Neural progenitor cell (in vitro differentiated cells): Measurements from ENCODE around the gene KANK3. TPM values are rescaled to one million over a fixed set of nuclear protein-coding genes. Genes with fewer than 3 reads are reported as not detected.

Experiments used
- DNase-seq: peaks from one replicate; pipeline ENCODE4 v3.0.0-alpha.2; 2016; ENCODE audit warnings: low spot score
- H2AFZ ChIP-seq: fragments of 200-600 bp; sonication (generic); replicated peaks from 2 replicates; pipeline ENCODE4 v1.6.1; 2016; ENCODE audit warnings: antibody characterized with exemption
- H3F3A ChIP-seq: fragments of 200-600 bp; sonication (generic); 2 replicates; pipeline ENCODE4 v1.6.1; 2016; ENCODE audit warnings: antibody characterized with exemption, low read depth
- H3K27ac ChIP-seq: fragments of 200-600 bp; sonication (generic); 2 replicates; pipeline ENCODE4 v1.5.1; 2016; ENCODE audit warnings: mild to moderate bottlenecking
- H3K27me3 ChIP-seq: fragments of 200-600 bp; sonication (generic); 2 replicates; pipeline ENCODE4 v1.6.1; 2016; ENCODE audit warnings: mild to moderate bottlenecking, moderate library complexity
- H3K36me3 ChIP-seq: fragments of 200-600 bp; sonication (generic); 2 replicates; pipeline ENCODE4 v1.5.1; 2016
- H3K4me1 ChIP-seq: fragments of 200-600 bp; sonication (generic); 2 replicates; pipeline ENCODE4 v1.6.1; 2016; ENCODE audit warnings: mixed run types
- H3K4me2 ChIP-seq: fragments of 200-600 bp; sonication (generic); 2 replicates; pipeline ENCODE4 v1.6.1; 2016
- H3K4me3 ChIP-seq: fragments of 200-600 bp; sonication (generic); 2 replicates; pipeline ENCODE4 v1.5.1; 2016
- H3K79me2 ChIP-seq: fragments of 200-600 bp; sonication (generic); 2 replicates; pipeline ENCODE4 v1.6.1; 2016; ENCODE audit warnings: low read depth
- H3K9ac ChIP-seq: fragments of 200-600 bp; sonication (generic); 2 replicates; pipeline ENCODE4 v1.6.1; 2016
- H3K9me3 ChIP-seq: fragments of 200-600 bp; sonication (generic); 2 replicates; pipeline ENCODE4 v1.5.1; 2016; ENCODE audit warnings: low read depth
- H4K20me1 ChIP-seq: fragments of 200-600 bp; sonication (generic); 2 replicates; pipeline ENCODE4 v1.6.1; 2016; ENCODE audit warnings: low read depth
- H3K27ac Mint-ChIP-seq: 3 replicates; pipeline ENCODE4 v1.8.0; 2021; ENCODE audit warnings: mixed read lengths
- H3K27me3 Mint-ChIP-seq: 2 replicates; pipeline ENCODE4 v1.8.0; 2022; ENCODE audit warnings: low read depth, mild to moderate bottlenecking, inconsistent platforms, moderate library complexity, mixed read lengths; ENCODE audit not compliant: insufficient read depth
- H3K36me3 Mint-ChIP-seq: 3 replicates; pipeline ENCODE4 v1.8.0; 2021; ENCODE audit warnings: mixed read lengths
- H3K4me1 Mint-ChIP-seq: 3 replicates; pipeline ENCODE4 v1.8.0; 2021; ENCODE audit warnings: mixed read lengths
- H3K4me3 Mint-ChIP-seq: 3 replicates; pipeline ENCODE4 v1.8.0; 2021; ENCODE audit warnings: mild to moderate bottlenecking, moderate library complexity, mixed read lengths
- H3K9me3 Mint-ChIP-seq: 3 replicates; pipeline ENCODE4 v1.8.0; 2020; ENCODE audit warnings: mixed read lengths
- CTCF ChIP-seq: fragments of 200-600 bp; sonication (generic); IDR thresholded peaks from 2 replicates; pipeline ENCODE4 v1.5.1; 2017; ENCODE audit warnings: antibody characterized with exemption, mild to moderate bottlenecking
- EZH2 ChIP-seq: fragments of 200-600 bp; sonication (generic); IDR thresholded peaks from 2 replicates; pipeline ENCODE4 v1.6.1; 2017; ENCODE audit warnings: antibody characterized with exemption, mild to moderate bottlenecking, moderate library complexity
- EZH2phosphoT487 ChIP-seq: fragments of 200-600 bp; sonication (generic); IDR thresholded peaks from 2 replicates; pipeline ENCODE4 v1.6.1; 2017; ENCODE audit warnings: antibody characterized with exemption
- total RNA-seq: library from RNA; depleted of rRNA; stranded (reverse); fragments of >200 nt; gene quantifications from 2 replicates; pipeline ENCODE4 v1.2.3, GENCODE V29; 2015; ENCODE audit warnings: low replicate concordance

Gene KANK3
- total RNA-seq, 1 donor from 2014 or later = not detected

DNA sequence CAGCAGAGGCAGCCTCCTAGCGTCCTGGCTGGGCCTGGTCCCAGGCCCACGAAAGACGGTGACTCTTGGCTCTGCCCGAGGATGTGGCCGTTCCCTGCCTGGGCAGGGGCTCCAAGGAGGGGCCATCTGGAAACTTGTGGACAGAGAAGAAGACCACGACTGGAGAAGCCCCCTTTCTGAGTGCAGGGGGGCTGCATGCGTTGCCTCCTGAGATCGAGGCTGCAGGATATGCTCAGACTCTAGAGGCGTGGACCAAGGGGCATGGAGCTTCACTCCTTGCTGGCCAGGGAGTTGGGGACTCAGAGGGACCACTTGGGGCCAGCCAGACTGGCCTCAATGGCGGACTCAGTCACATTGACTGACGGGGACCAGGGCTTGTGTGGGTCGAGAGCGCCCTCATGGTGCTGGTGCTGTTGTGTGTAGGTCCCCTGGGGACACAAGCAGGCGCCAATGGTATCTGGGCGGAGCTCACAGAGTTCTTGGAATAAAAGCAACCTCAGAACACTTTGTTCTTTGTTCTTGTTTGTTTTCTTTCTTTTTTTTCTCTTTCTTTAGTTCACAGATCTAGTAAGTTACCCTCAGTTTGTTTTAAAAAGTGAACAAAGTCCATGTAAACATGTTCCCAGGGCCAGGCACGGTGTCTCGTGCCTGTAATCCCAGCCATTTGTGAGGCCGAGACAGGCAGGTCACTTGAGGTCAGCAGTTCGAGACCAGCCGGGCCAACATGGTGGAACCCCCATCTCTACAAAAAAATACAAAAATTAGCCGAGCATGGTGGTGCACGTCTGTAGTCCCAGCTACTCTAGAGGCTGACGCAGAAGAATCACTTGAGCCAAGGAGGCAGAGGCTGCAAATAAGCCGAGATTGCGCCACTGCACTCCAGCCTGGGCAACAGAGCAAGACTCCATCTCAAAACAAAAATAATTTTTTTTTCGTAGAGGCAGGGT lies 31.1 kb upstream of the KANK3 start:
- H3K4me1 Mint-ChIP-seq = peaks cover 6% of the 10 kb centered on the region
- no peak overlapping the region for H3K27ac ChIP-seq
- H3K4me2 ChIP-seq = no peak overlapping the region
- H3K36me3 ChIP-seq = no peaks in the 10 kb centered on the region
- H3K36me3 Mint-ChIP-seq = peaks cover 7% of the 10 kb centered on the region
- H3K9me3 Mint-ChIP-seq = no peaks in the 10 kb centered on the region
- H3K27me3 ChIP-seq = no peaks in the 10 kb centered on the region
- TF ChIP-seq EZH2phosphoT487 (no peak), EZH2 (no peak), CTCF (no peak)
- no peaks in the 10 kb centered on the region for H3K9me3 ChIP-seq
- no peak overlapping the region for H3K4me3 ChIP-seq
- H4K20me1 ChIP-seq = no peaks in the 10 kb centered on the region
- no peak overlapping the region for H3K27ac Mint-ChIP-seq
- no peaks in the 10 kb centered on the region for H3F3A ChIP-seq
- no peak for DNase-seq
- no peak overlapping the region for H3K4me3 Mint-ChIP-seq
- no peak overlapping the region for H2AFZ ChIP-seq
- no peaks in the 10 kb centered on the region for H3K79me2 ChIP-seq
- no peaks in the 10 kb centered on the region for H3K27me3 Mint-ChIP-seq
- H3K4me1 ChIP-seq = no peaks in the 10 kb centered on the region
- H3K9ac ChIP-seq = no peak overlapping the region

- H3K36me3 Mint-ChIP-seq = peaks cover 2% of the 10 kb centered on the region
- H4K20me1 ChIP-seq = no peaks in the 10 kb centered on the region
- DNase-seq = no peak
- H3K4me1 ChIP-seq = peaks cover 10% of the 10 kb centered on the region
- no peak overlapping the region for H3K4me3 Mint-ChIP-seq
- H3K9ac ChIP-seq = no peak overlapping the region
- no peak overlapping the region for H2AFZ ChIP-seq
- H3K79me2 ChIP-seq = no peaks in the 10 kb centered on the region
- H3K4me1 Mint-ChIP-seq = peaks cover 16% of the 10 kb centered on the region
- H3K27me3 ChIP-seq = peaks cover 12% of the 10 kb centered on the region
- no peaks in the 10 kb centered on the region for H3F3A ChIP-seq
- H3K4me2 ChIP-seq = no peak overlapping the region
- H3K4me3 ChIP-seq = no peak overlapping the region
- no peaks in the 10 kb centered on the region for H3K36me3 ChIP-seq
- H3K27me3 Mint-ChIP-seq = peaks cover 13% of the 10 kb centered on the region
- H3K9me3 Mint-ChIP-seq = no peaks in the 10 kb centered on the region
- TF ChIP-seq EZH2phosphoT487 (no peak), CTCF (no peak), EZH2 (no peak)
- H3K9me3 ChIP-seq = no peaks in the 10 kb centered on the region
- no peak overlapping the region for H3K27ac Mint-ChIP-seq
- no peak overlapping the region for H3K27ac ChIP-seq
Measured at GRCh38 chr19:8371011-8371804, 28.1 kb upstream of the KANK3 start.

- Mint-ChIP-seq H3K9me3 (no peaks in the 10 kb centered on the region), H3K36me3 (peaks cover 2% of the 10 kb centered on the region), H3K27ac (no peak overlapping the region), H3K27me3 (peaks cover 19% of the 10 kb centered on the region), H3K4me1 (peaks cover 16% of the 10 kb centered on the region), H3K4me3 (no peak overlapping the region)
- Histone ChIP-seq H3K4me2 (no peak overlapping the region), H3F3A (no peaks in the 10 kb centered on the region), H4K20me1 (no peaks in the 10 kb centered on the region), H3K9me3 (no peaks in the 10 kb centered on the region), H3K79me2 (no peaks in the 10 kb centered on the region), H3K4me3 (no peak overlapping the region), H3K4me1 (peaks cover 10% of the 10 kb centered on the region), H2AFZ (no peak overlapping the region), H3K27ac (no peak overlapping the region), H3K9ac (no peak overlapping the region), H3K27me3 (peaks cover 20% of the 10 kb centered on the region), H3K36me3 (no peaks in the 10 kb centered on the region)
- DNase-seq = no peak
- no peak for TF ChIP-seq CTCF
- no peak for TF ChIP-seq EZH2phosphoT487
- no peak for TF ChIP-seq EZH2
Measured at GRCh38 chr19:8370176-8371010, 27.3 kb upstream of the KANK3 start.
